Gastrocnemius medialis (tissue), 4 donors: Measurements from ENCODE around the gene CHURC1.

Source experiments
- POLR2A ChIP-seq, 2 donors: fragments of 450-650 bp; IDR thresholded peaks; one replicate each; pipeline ENCODE4 v1.6.1; 2017; ENCODE audit warnings: antibody characterized with exemption in 2 of 2, mild to moderate bottlenecking in 2 of 2, moderate library complexity in 2 of 2
- TF ChIP-seq, protein P1 (sequence below), 5 experiments: fragments of 450-650 bp in 3 of 5; fragments of 200-600 bp in 2 of 5; sonication (generic) in 2 of 5; IDR thresholded peaks in 4 of 5; conservative IDR thresholded peaks in 1 of 5; 1 replicate in 4 of 5; 2 replicates in 1 of 5; pipeline ENCODE4 v1.5.1; 2016 to 2019; ENCODE audit warnings: antibody characterized with exemption in 5 of 5, mild to moderate bottlenecking in 3 of 5, moderate library complexity in 3 of 5

DNA sequence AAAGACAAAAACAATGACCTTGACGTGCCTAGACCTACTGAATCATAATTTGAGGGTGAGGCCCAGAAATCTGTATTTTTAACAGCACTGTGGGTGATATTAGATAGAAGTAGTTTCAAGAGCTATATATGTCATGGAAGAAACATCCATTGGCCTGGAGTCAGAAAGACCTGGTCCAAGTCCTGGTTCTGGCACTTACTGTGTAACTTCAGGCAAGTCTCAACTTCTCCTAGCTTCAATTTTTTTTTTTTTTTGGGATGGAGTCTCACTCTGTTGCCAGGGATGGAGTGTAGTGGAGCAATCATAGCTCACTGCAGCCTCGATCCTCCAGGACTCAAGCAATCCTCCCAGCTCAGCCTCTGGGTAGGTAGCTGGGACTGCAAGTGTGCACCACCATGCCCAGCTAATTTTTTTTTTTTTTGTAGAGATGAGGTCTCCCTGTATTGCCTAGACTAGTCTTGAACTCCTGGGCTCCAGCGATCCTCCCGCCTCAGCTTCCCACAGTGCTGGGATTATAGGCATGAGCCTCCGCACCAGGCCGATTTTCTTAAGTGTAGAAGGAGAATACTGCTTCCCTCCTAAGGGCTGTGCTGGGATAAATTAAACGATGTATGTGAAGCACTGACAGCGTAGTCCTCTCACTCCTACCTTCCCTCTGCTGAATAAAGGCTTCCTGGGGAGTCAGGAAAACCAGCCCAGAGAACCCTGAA lies 42.6 kb downstream of the CHURC1 start:
- TF ChIP-seq POLR2A (IDR thresholded peaks at IDR 0.05): no peak
- TF ChIP-seq, protein P1, sequence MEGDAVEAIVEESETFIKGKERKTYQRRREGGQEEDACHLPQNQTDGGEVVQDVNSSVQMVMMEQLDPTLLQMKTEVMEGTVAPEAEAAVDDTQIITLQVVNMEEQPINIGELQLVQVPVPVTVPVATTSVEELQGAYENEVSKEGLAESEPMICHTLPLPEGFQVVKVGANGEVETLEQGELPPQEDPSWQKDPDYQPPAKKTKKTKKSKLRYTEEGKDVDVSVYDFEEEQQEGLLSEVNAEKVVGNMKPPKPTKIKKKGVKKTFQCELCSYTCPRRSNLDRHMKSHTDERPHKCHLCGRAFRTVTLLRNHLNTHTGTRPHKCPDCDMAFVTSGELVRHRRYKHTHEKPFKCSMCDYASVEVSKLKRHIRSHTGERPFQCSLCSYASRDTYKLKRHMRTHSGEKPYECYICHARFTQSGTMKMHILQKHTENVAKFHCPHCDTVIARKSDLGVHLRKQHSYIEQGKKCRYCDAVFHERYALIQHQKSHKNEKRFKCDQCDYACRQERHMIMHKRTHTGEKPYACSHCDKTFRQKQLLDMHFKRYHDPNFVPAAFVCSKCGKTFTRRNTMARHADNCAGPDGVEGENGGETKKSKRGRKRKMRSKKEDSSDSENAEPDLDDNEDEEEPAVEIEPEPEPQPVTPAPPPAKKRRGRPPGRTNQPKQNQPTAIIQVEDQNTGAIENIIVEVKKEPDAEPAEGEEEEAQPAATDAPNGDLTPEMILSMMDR (IDR thresholded peaks at IDR 0.05 in 4 of 5, conservative IDR thresholded peaks at IDR 0.05 in 1 of 5): no peak
